ENCODE measurements around the gene EEF1G. TPM values are rescaled to one million over a fixed set of nuclear protein-coding genes. Genes with fewer than 3 reads are reported as not detected.

EEF1G gene
- total and polyA plus RNA-seq, 2 of the 13 experiments (the other 11 are each of a cell fraction or from before 2014, with no cell fraction given) = 1,787 to 2,144 TPM

GRCh38 chr11:62574363-62575071, 826 bp upstream of the EEF1G start (continued):
- TF ChIP-seq IRF9 (CRISPR knock-in tag; IDR thresholded peaks at IDR 0.05; ENCODE audit: borderline replicate concordance) (0 out of 2 replicates have a peak, but pooled peaks have one; percentile 65), ZNF646 (CRISPR knock-in tag; IDR thresholded peaks at IDR 0.05) (no peak), ZNF383 (CRISPR knock-in tag; IDR thresholded peaks at IDR 0.05; ENCODE audit: borderline replicate concordance) (0 out of 2 replicates have a peak, but pooled peaks have one; percentile 40), ZFP91 (CRISPR knock-in tag; IDR thresholded peaks at IDR 0.05; ENCODE audit: borderline replicate concordance) (peak; percentile 64), ZFP37 (CRISPR knock-in tag; IDR thresholded peaks at IDR 0.05; ENCODE audit: borderline replicate concordance) (peak; percentile 79; the same call in 1 of the 2 replicates), BRD4 (CRISPR knock-in tag; IDR thresholded peaks at IDR 0.05) (no peak), AKAP8 (CRISPR knock-in tag; IDR thresholded peaks at IDR 0.05) (no peak), GFI1 (CRISPR knock-in tag; IDR thresholded peaks at IDR 0.05; ENCODE audit: borderline replicate concordance) (0 out of 2 replicates have a peak, but pooled peaks have one; percentile 72), ZIK1 (CRISPR knock-in tag; IDR thresholded peaks at IDR 0.05; ENCODE audit: borderline replicate concordance, low read depth) (no peak; the same call in 1 of the 2 replicates), ZNF546 (CRISPR knock-in tag; conservative IDR thresholded peaks at IDR 0.05) (no peak; the same call in 1 of the 2 replicates)
- TF ChIP-seq, protein P1, sequence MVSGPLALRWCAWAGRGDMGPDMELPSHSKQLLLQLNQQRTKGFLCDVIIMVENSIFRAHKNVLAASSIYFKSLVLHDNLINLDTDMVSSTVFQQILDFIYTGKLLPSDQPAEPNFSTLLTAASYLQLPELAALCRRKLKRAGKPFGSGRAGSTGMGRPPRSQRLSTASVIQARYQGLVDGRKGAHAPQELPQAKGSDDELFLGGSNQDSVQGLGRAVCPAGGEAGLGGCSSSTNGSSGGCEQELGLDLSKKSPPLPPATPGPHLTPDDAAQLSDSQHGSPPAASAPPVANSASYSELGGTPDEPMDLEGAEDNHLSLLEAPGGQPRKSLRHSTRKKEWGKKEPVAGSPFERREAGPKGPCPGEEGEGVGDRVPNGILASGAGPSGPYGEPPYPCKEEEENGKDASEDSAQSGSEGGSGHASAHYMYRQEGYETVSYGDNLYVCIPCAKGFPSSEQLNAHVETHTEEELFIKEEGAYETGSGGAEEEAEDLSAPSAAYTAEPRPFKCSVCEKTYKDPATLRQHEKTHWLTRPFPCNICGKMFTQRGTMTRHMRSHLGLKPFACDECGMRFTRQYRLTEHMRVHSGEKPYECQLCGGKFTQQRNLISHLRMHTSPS (CRISPR knock-in tag; IDR thresholded peaks at IDR 0.05; ENCODE audit: low read depth) = no peak
- TF ChIP-seq, protein P2, sequence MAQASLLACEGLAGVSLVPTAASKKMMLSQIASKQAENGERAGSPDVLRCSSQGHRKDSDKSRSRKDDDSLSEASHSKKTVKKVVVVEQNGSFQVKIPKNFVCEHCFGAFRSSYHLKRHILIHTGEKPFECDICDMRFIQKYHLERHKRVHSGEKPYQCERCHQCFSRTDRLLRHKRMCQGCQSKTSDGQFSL (CRISPR knock-in tag; IDR thresholded peaks at IDR 0.05) = 0 out of 2 replicates have a peak, but pooled peaks have one; percentile 55
- TF ChIP-seq, protein P3, sequence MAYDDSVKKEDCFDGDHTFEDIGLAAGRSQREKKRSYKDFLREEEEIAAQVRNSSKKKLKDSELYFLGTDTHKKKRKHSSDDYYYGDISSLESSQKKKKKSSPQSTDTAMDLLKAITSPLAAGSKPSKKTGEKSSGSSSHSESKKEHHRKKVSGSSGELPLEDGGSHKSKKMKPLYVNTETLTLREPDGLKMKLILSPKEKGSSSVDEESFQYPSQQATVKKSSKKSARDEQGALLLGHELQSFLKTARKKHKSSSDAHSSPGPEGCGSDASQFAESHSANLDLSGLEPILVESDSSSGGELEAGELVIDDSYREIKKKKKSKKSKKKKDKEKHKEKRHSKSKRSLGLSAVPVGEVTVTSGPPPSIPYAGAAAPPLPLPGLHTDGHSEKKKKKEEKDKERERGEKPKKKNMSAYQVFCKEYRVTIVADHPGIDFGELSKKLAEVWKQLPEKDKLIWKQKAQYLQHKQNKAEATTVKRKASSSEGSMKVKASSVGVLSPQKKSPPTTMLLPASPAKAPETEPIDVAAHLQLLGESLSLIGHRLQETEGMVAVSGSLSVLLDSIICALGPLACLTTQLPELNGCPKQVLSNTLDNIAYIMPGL (CRISPR knock-in tag; IDR thresholded peaks at IDR 0.05; ENCODE audit: borderline replicate concordance in 1 of 2, low read depth in 1 of 2) = 0 out of 4 replicates have a peak, but pooled peaks of 1 of the 2 experiments have one; percentile 11

All from HepG2 (cell line).